Measurements from ENCODE around the gene TTC33.

DNA sequence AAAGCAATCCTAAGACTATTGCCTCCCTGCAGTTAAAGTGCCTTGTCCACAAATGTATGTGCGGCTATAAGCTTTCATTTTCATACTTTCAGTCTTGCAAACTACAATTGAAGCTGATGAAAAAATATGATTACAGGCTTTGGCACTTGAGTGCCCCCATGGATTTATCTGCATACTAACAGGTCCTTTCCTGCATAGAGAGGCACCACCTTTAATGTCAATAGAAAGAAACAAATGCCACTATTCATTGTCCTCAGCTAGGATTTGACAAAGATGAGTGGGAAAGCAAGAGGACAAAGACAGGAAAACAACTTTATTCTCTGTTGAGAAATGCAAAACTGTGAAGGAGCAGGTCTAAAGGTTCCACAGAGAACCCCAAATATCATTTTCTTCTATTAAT lies 201.7 kb downstream of the TTC33 start:
- TF ChIP-seq, protein P1, sequence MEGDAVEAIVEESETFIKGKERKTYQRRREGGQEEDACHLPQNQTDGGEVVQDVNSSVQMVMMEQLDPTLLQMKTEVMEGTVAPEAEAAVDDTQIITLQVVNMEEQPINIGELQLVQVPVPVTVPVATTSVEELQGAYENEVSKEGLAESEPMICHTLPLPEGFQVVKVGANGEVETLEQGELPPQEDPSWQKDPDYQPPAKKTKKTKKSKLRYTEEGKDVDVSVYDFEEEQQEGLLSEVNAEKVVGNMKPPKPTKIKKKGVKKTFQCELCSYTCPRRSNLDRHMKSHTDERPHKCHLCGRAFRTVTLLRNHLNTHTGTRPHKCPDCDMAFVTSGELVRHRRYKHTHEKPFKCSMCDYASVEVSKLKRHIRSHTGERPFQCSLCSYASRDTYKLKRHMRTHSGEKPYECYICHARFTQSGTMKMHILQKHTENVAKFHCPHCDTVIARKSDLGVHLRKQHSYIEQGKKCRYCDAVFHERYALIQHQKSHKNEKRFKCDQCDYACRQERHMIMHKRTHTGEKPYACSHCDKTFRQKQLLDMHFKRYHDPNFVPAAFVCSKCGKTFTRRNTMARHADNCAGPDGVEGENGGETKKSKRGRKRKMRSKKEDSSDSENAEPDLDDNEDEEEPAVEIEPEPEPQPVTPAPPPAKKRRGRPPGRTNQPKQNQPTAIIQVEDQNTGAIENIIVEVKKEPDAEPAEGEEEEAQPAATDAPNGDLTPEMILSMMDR (conservative IDR thresholded peaks at IDR 0.05), result no peak
- TF ChIP-seq EZH2 (IDR thresholded peaks at IDR 0.05; ENCODE audit: low read depth), result no peak
